Neural cell (in vitro differentiated cells): ENCODE measurements around the gene MDM1. TPM values are rescaled to one million over a fixed set of nuclear protein-coding genes. Genes with fewer than 3 reads are reported as not detected.

Experiments
- H2AFZ ChIP-seq: fragments of 200-600, 300-800 bp; sonication (generic), shearing (Covaris generic); 2 replicates; pipeline ENCODE4 v1.6.0; 2014; ENCODE audit warnings: low read depth, mild to moderate bottlenecking, antibody characterized with exemption, low read length, moderate library complexity
- H3F3A ChIP-seq: fragments of 200-600 bp; shearing (Covaris generic); 2 replicates; pipeline ENCODE4 v1.6.1; 2016; ENCODE audit warnings: mild to moderate bottlenecking, moderate library complexity, mixed read lengths, antibody characterized with exemption, low read length; ENCODE audit not compliant: insufficient read depth, poor library complexity, severe bottlenecking
- H3K27ac ChIP-seq: fragments of 200-600, 300-800 bp; sonication (generic), shearing (Covaris generic); 2 replicates; pipeline ENCODE4 v1.5.1; 2014; ENCODE audit warnings: mild to moderate bottlenecking, low read length, moderate library complexity
- H3K27me3 ChIP-seq: fragments of 300-800, 200-600 bp; sonication (generic), shearing (Covaris generic); 2 replicates; pipeline ENCODE4 v1.6.0; 2014; ENCODE audit warnings: mild to moderate bottlenecking, low read depth, low read length, moderate library complexity; ENCODE audit not compliant: insufficient read depth
- H3K36me3 ChIP-seq: fragments of 300-800, 200-600 bp; sonication (generic), shearing (Covaris generic); 2 replicates; pipeline ENCODE4 v1.5.1; 2014; ENCODE audit warnings: mild to moderate bottlenecking, antibody characterized with exemption, low read length, moderate library complexity; ENCODE audit not compliant: insufficient read depth
- H3K4me2 ChIP-seq: fragments of 300-800, 200-600 bp; sonication (generic), shearing (Covaris generic); 2 replicates; pipeline ENCODE4 v1.6.0; 2014; ENCODE audit warnings: mild to moderate bottlenecking, low read length
- H3K4me3 ChIP-seq: fragments of 300-800, 200-600 bp; sonication (generic), shearing (Covaris generic); 2 replicates; pipeline ENCODE4 v1.5.1; 2014; ENCODE audit warnings: mild to moderate bottlenecking, low read length, moderate library complexity
- H3K79me2 ChIP-seq: fragments of 200-600 bp; shearing (Covaris generic); replicated peaks from 2 replicates; pipeline ENCODE4 v1.6.0; 2014; ENCODE audit warnings: mild to moderate bottlenecking, low read length, moderate library complexity; ENCODE audit not compliant: insufficient read depth
- H3K9ac ChIP-seq: fragments of 300-800, 200-600 bp; sonication (generic), shearing (Covaris generic); 2 replicates; pipeline ENCODE4 v1.6.1; 2016; ENCODE audit warnings: mild to moderate bottlenecking, low read length, mixed read lengths
- H3K9me2 ChIP-seq: fragments of 200-600 bp; shearing (Covaris generic); 2 replicates; pipeline ENCODE4 v1.6.1; 2016; ENCODE audit warnings: mild to moderate bottlenecking, low read length, mixed read lengths; ENCODE audit not compliant: insufficient read depth
- H3K9me3 ChIP-seq: fragments of 200-600, 300-800 bp; sonication (generic), shearing (Covaris generic); 2 replicates; pipeline ENCODE4 v1.6.1; 2016; ENCODE audit warnings: mild to moderate bottlenecking, mixed run types, low read length, moderate library complexity, mixed read lengths
- H4K20me1 ChIP-seq: fragments of 200-600 bp; shearing (Covaris generic); 2 replicates; pipeline ENCODE4 v1.6.1; 2016; ENCODE audit warnings: mild to moderate bottlenecking, mixed run types; ENCODE audit not compliant: insufficient read depth
- EP300 ChIP-seq: fragments of 450-650 bp; conservative IDR thresholded peaks from 2 replicates; pipeline ENCODE4 v1.6.1; 2014; ENCODE audit warnings: antibody characterized with exemption, mild to moderate bottlenecking, moderate library complexity; ENCODE audit not compliant: poor library complexity, severe bottlenecking
- EZH2 ChIP-seq: fragments of 200-600, 300-800 bp; shearing (Covaris generic), sonication (generic); IDR thresholded peaks from 2 replicates; pipeline ENCODE4 v1.6.1; 2014; ENCODE audit warnings: antibody characterized with exemption, low read length, borderline replicate concordance, mild to moderate bottlenecking; ENCODE audit not compliant: insufficient read depth, poor library complexity, severe bottlenecking
- MXI1 ChIP-seq: fragments of 450-650 bp; conservative IDR thresholded peaks from 2 replicates; pipeline ENCODE4 v1.6.1; 2014; ENCODE audit warnings: antibody characterized with exemption, mild to moderate bottlenecking; ENCODE audit not compliant: poor library complexity, severe bottlenecking
- POLR2AphosphoS5 ChIP-seq: IDR thresholded peaks from 2 replicates; pipeline ENCODE4 v1.6.1; 2012
- RAD21 ChIP-seq: fragments of 450-650 bp; conservative IDR thresholded peaks from 2 replicates; pipeline ENCODE4 v1.6.1; 2014; ENCODE audit warnings: antibody characterized with exemption, mild to moderate bottlenecking, moderate library complexity
- SMC3 ChIP-seq: fragments of 450-650 bp; conservative IDR thresholded peaks from 2 replicates; pipeline ENCODE4 v1.6.1; 2014; ENCODE audit warnings: antibody characterized with exemption, mild to moderate bottlenecking, moderate library complexity; ENCODE audit not compliant: poor library complexity
- TAF1 ChIP-seq: IDR thresholded peaks from 2 replicates; pipeline ENCODE4 v1.6.1; 2012; ENCODE audit warnings: low read depth
- polyA plus RNA-seq: library from polyadenylated mRNA; depleted of rRNA; stranded (reverse); fragments of >200 nt; gene quantifications from 2 replicates; pipeline ENCODE4 v1.2.3, GENCODE V29; 2014
- TF ChIP-seq, protein P1 (sequence below): fragments of 450-650 bp; IDR thresholded peaks from 2 replicates; pipeline ENCODE4 v1.5.1; 2014; ENCODE audit warnings: antibody characterized with exemption, mild to moderate bottlenecking, moderate library complexity; ENCODE audit not compliant: poor library complexity, severe bottlenecking
- TF ChIP-seq, protein P2 (sequence below): IDR thresholded peaks from 2 replicates; pipeline ENCODE4 v1.6.1; 2012; ENCODE audit warnings: borderline replicate concordance

MDM1 gene
- polyA plus RNA-seq, 1 donor from 2014 or later: 35.5 TPM

DNA sequence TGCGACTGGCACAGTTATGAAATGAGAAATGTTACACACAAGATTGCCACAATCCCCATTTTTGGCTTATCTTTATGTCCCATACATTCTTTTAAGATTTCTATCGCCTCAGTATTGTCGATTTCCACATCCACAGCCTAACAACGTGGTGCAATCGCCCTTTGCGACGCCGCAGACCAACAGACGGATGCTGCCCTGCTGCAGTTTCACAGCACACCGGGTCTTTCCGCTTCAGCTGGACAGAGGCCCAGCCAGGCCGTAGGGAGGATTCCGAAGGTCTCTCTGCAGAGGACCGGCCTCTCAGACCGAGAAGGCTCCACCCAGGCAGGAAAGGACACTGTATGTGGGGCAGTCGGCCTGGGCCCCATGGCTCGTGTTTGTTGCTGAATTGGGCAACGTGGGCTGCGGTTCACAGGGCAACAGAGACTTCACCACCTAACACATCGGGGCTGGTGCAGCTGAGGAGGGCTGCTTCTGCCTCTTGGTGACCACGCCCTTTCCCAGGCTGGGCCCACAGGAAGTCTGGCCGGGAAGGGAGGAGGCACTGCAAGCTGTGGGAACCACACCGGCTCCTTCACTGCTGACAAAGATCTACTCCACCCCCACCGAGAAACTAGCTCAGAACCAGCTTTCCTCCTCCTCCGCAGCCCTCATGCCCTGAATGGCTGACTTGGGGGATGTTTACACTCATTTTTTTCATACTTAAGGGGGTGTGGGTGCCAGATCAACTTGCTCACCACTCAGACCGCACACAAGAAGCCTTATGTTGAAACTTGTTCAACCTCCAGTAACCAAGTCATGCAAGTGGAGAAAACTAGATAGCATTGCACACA lies 32.9 kb upstream of the MDM1 start:
- Histone ChIP-seq H3K27me3 (no peaks in the 10 kb centered on the region), H3K36me3 (no peaks in the 10 kb centered on the region), H3K4me2 (no peak overlapping the region), H3K9ac (no peak overlapping the region), H3K4me3 (no peak overlapping the region), H4K20me1 (no peaks in the 10 kb centered on the region), H2AFZ (no peak overlapping the region), H3F3A (no peaks in the 10 kb centered on the region), H3K9me3 (no peaks in the 10 kb centered on the region), H3K79me2 (no peaks in the 10 kb centered on the region), H3K27ac (no peak overlapping the region), H3K9me2 (no peaks in the 10 kb centered on the region)
- TF ChIP-seq RAD21 (no peak), EZH2 (no peak), EP300 (no peak), POLR2AphosphoS5 (no peak)
- TF ChIP-seq, protein P1, sequence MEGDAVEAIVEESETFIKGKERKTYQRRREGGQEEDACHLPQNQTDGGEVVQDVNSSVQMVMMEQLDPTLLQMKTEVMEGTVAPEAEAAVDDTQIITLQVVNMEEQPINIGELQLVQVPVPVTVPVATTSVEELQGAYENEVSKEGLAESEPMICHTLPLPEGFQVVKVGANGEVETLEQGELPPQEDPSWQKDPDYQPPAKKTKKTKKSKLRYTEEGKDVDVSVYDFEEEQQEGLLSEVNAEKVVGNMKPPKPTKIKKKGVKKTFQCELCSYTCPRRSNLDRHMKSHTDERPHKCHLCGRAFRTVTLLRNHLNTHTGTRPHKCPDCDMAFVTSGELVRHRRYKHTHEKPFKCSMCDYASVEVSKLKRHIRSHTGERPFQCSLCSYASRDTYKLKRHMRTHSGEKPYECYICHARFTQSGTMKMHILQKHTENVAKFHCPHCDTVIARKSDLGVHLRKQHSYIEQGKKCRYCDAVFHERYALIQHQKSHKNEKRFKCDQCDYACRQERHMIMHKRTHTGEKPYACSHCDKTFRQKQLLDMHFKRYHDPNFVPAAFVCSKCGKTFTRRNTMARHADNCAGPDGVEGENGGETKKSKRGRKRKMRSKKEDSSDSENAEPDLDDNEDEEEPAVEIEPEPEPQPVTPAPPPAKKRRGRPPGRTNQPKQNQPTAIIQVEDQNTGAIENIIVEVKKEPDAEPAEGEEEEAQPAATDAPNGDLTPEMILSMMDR: no peak

DNA sequence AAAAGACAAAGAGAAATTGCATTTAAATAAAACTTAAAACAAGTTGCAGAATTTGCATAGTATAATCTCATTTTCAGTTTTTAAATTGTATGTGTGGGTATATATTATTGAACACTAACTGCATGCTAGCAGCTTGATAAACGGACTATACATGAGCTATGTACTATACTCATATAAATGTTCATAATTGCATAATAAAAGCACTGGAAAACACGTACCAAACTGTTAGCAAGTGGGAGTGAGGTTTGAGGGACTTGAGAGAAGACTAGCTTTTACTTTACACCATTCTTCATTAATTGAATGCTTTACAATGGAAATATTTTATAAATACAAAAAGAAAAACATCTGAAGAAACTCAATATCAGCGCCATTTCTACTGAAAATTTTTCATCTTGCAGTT lies 32.2 kb upstream of the MDM1 start:
- no peaks in the 10 kb centered on the region for H3F3A ChIP-seq
- no peak overlapping the region for H3K27ac ChIP-seq
- no peaks in the 10 kb centered on the region for H3K36me3 ChIP-seq
- H3K4me2 ChIP-seq: no peak overlapping the region
- TF ChIP-seq, protein P1: no peak
- TF ChIP-seq POLR2AphosphoS5 (no peak), EP300 (no peak)
- no peak overlapping the region for H2AFZ ChIP-seq
- H3K79me2 ChIP-seq: no peaks in the 10 kb centered on the region
- H3K9ac ChIP-seq: no peak overlapping the region
- H4K20me1 ChIP-seq: no peaks in the 10 kb centered on the region
- H3K27me3 ChIP-seq: no peaks in the 10 kb centered on the region
- no peaks in the 10 kb centered on the region for H3K9me3 ChIP-seq
- H3K9me2 ChIP-seq: no peaks in the 10 kb centered on the region
- no peak overlapping the region for H3K4me3 ChIP-seq

DNA sequence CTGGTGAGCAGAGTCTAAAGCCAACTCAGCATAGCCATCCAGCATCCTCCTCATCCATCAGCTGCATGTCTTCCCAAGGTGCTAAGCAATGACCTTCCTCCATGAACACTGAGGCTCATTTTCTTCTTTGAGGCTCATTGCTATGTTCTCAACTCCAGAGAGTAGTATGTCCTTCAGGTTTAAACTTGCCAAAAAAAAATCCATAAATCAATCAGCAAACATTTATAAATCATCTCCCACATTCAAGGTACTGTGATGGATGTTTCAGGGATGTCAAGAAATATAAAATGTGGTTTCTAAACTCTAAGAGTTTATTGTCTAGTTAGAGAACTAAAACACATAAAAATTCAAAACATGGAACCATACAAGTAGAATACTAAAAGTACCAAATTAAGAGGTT lies 29.8 kb upstream of the MDM1 start:
- no peak overlapping the region for H3K4me3 ChIP-seq
- H3K9ac ChIP-seq: no peak overlapping the region
- TF ChIP-seq POLR2AphosphoS5: no peak
- TF ChIP-seq EZH2: no peak
- TF ChIP-seq, protein P1: no peak
- no peak for TF ChIP-seq RAD21
- TF ChIP-seq SMC3: no peak
- TF ChIP-seq, protein P2, sequence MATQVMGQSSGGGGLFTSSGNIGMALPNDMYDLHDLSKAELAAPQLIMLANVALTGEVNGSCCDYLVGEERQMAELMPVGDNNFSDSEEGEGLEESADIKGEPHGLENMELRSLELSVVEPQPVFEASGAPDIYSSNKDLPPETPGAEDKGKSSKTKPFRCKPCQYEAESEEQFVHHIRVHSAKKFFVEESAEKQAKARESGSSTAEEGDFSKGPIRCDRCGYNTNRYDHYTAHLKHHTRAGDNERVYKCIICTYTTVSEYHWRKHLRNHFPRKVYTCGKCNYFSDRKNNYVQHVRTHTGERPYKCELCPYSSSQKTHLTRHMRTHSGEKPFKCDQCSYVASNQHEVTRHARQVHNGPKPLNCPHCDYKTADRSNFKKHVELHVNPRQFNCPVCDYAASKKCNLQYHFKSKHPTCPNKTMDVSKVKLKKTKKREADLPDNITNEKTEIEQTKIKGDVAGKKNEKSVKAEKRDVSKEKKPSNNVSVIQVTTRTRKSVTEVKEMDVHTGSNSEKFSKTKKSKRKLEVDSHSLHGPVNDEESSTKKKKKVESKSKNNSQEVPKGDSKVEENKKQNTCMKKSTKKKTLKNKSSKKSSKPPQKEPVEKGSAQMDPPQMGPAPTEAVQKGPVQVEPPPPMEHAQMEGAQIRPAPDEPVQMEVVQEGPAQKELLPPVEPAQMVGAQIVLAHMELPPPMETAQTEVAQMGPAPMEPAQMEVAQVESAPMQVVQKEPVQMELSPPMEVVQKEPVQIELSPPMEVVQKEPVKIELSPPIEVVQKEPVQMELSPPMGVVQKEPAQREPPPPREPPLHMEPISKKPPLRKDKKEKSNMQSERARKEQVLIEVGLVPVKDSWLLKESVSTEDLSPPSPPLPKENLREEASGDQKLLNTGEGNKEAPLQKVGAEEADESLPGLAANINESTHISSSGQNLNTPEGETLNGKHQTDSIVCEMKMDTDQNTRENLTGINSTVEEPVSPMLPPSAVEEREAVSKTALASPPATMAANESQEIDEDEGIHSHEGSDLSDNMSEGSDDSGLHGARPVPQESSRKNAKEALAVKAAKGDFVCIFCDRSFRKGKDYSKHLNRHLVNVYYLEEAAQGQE: no peak
- no peak for TF ChIP-seq MXI1
- no peak for TF ChIP-seq TAF1
- H3K79me2 ChIP-seq: no peaks in the 10 kb centered on the region
- H3K36me3 ChIP-seq: no peaks in the 10 kb centered on the region
- no peaks in the 10 kb centered on the region for H3K27me3 ChIP-seq
- no peaks in the 10 kb centered on the region for H4K20me1 ChIP-seq
- no peak overlapping the region for H3K27ac ChIP-seq
- H3K4me2 ChIP-seq: no peak overlapping the region
- no peak overlapping the region for H2AFZ ChIP-seq
- H3F3A ChIP-seq: no peaks in the 10 kb centered on the region
- H3K9me3 ChIP-seq: no peaks in the 10 kb centered on the region
- H3K9me2 ChIP-seq: no peaks in the 10 kb centered on the region
